Measurements from ENCODE around the gene TBCCD1. TPM values are rescaled to one million over a fixed set of nuclear protein-coding genes. Genes with fewer than 3 reads are reported as not detected.

TBCCD1 gene
- total and polyA plus RNA-seq, 2 donors (not counting 3 experiments of a cell fraction or from before 2014, with no cell fraction given): 16.5 to 16.6 TPM

DNA sequence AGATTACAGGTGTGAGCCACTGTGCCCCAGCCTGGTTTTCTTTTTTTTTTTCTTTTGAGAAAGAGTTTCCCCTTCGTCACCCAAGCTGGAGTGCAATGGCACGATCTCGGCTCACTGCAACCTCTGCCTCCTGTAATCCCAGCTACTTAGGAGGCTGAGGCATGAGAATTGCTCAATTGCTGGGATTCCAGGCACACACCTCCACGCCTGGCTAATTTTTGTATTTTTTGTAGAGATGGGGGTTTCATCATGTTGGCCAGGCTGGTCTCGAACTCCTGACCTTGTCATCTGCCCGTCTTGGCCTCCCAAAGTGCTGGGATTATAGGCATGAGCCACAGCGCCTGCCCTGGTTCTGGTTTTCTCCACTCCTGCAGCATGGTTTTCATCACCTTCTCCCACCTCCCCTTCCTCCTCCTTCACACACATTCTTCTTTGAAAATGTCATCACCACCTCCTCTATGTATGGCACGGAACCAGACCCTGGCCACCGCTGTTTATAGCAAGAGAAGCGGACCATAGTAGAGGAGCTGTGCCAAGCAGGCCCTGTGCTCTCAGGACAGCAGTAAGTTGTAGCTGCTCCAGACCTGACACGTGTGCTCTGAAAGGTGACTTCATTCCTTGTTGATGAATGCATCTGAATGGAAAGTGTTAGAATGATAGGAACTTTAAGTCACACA lies 31.1 kb upstream of the TBCCD1 start:
- H3K9ac ChIP-seq (replicated peaks; ENCODE audit: extremely low read depth, insufficient read depth, low read length): no peak overlapping the region
- no peaks in the 10 kb centered on the region for H4K20me1 ChIP-seq (replicated peaks; ENCODE audit: control insufficient read depth, extremely low read depth, insufficient read depth, low read length)
- no peaks in the 10 kb centered on the region for H3K9me3 ChIP-seq (replicated peaks; ENCODE audit: control insufficient read depth, insufficient read depth, low read length)
- no peaks in the 10 kb centered on the region for H3K9me1 ChIP-seq (replicated peaks; ENCODE audit: control insufficient read depth, extremely low read depth, insufficient read depth, low read length)
- no peaks in the 10 kb centered on the region for H3K36me3 ChIP-seq (ENCODE audit: control insufficient read depth in 2 of 2, extremely low read depth in 1 of 2, insufficient read depth in 2 of 2, low read length in 2 of 2)
- no peak overlapping the region for H2AFZ ChIP-seq (ENCODE audit: low read depth, low read length)
- CTCF ChIA-PET: interaction anchor here (2.0 kb wide), 1 partner anchor 11 kb away, joined by 11 read pairs; no protein-coding TSS in a partner anchor
- no peaks in the 10 kb centered on the region for H3K4me1 ChIP-seq (ENCODE audit: control insufficient read depth, extremely low read depth, insufficient read depth, low read length)
- DNase-seq (ENCODE audit: low read depth, low spot score) (no peak), FAIRE-seq (no peak)
- H3K27ac ChIP-seq (ENCODE audit: insufficient read depth, low read depth, low read length): no peak overlapping the region
- POLR2A ChIA-PET: no interaction called here
- no TSS peak for BruUV-seq (replicated peaks)
- H3K4me3 ChIP-seq (replicated peaks in 1 of 3; ENCODE audit: insufficient read depth in 1 of 3, low read depth in 1 of 3, low read length in 3 of 3): no peak overlapping the region
- TF ChIP-seq EZH2 (IDR thresholded peaks at IDR 0.05; ENCODE audit: borderline replicate concordance, low read depth, low read length, severe bottlenecking) (no peak), GATA2 (IDR thresholded peaks at IDR 0.05; ENCODE audit: insufficient read depth, insufficient read length, low read depth, low read length) (no peak), POLR2A (IDR thresholded peaks at IDR 0.05; ENCODE audit: low read depth, low read length) (no peak), FOS (IDR thresholded peaks at IDR 0.05; ENCODE audit: borderline replicate concordance, insufficient read depth, low read length) (no peak), MYC (IDR thresholded peaks at IDR 0.05; ENCODE audit: low read depth, low read length) (no peak), JUN (IDR thresholded peaks at IDR 0.05; ENCODE audit: borderline replicate concordance, insufficient read depth, insufficient read length, low read depth) (no peak), POLR2AphosphoS5 (IDR thresholded peaks at IDR 0.05; ENCODE audit: insufficient read depth, low read depth, low read length) (no peak)
- TF ChIP-seq, protein P1, sequence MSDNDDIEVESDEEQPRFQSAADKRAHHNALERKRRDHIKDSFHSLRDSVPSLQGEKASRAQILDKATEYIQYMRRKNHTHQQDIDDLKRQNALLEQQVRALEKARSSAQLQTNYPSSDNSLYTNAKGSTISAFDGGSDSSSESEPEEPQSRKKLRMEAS (IDR thresholded peaks at IDR 0.05; ENCODE audit: insufficient read depth, insufficient read length): no peak
- TF ChIP-seq, protein P2, sequence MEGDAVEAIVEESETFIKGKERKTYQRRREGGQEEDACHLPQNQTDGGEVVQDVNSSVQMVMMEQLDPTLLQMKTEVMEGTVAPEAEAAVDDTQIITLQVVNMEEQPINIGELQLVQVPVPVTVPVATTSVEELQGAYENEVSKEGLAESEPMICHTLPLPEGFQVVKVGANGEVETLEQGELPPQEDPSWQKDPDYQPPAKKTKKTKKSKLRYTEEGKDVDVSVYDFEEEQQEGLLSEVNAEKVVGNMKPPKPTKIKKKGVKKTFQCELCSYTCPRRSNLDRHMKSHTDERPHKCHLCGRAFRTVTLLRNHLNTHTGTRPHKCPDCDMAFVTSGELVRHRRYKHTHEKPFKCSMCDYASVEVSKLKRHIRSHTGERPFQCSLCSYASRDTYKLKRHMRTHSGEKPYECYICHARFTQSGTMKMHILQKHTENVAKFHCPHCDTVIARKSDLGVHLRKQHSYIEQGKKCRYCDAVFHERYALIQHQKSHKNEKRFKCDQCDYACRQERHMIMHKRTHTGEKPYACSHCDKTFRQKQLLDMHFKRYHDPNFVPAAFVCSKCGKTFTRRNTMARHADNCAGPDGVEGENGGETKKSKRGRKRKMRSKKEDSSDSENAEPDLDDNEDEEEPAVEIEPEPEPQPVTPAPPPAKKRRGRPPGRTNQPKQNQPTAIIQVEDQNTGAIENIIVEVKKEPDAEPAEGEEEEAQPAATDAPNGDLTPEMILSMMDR (IDR thresholded peaks at IDR 0.05; ENCODE audit: extremely low read depth in 1 of 2, insufficient read depth in 1 of 2, low read depth in 1 of 2, low read length in 2 of 2): no peak
- dilution Hi-C loops (cut with MboI; ENCODE audit: extremely low pct_ligation_motif_present, low sequenced_read_pairs): no loop called here
- no peaks in the 10 kb centered on the region for H3K79me2 ChIP-seq (ENCODE audit: control insufficient read depth, insufficient read depth, low read length)
- intact Hi-C loops (cut with micrococcal nuclease): no loop called here
- peaks cover 0 to 4% of the 10 kb centered on the region in 2 experiments for H3K27me3 ChIP-seq (ENCODE audit: control insufficient read depth in 2 of 2, insufficient read depth in 2 of 2, low read length in 2 of 2)
- no peak overlapping the region for H3K4me2 ChIP-seq (ENCODE audit: insufficient read depth, low read length)
